ENCODE data around the gene ZSWIM4. TPM values are rescaled to one million over a fixed set of nuclear protein-coding genes. Genes with fewer than 3 reads are reported as not detected.
A peak's percentile ranks its signal among the peaks of the same experiment; 100 is the strongest.
"Not testable (repeated sequence)": the region's sequence is repeated elsewhere in the genome, so short reads cannot be mapped to it uniquely, and the experiment has no call there.

Gene ZSWIM4
- total RNA-seq, 2 donors from 2014 or later, result 4.2 to 5.3 TPM

- Mint-ChIP-seq H3K27me3 (no peaks in the 10 kb centered on the region), H3K36me3 (ENCODE audit: low read depth) (peaks cover 2% of the 10 kb centered on the region), H3K4me1 (peaks cover 34% of the 10 kb centered on the region), H3K4me3 (peak overlapping the region; percentile 91), H3K27ac (peak overlapping the region; percentile 100)
- ATAC-seq (peak; percentile 32), DNase-seq (peak; percentile 76 to 83 (median 79))
- no peaks in the 10 kb centered on the region for H3K9me3 ChIP-seq (ENCODE audit: control insufficient read depth, low read length, poor library complexity, severe bottlenecking)
Measured at GRCh38 chr19:13847407-13848339, 52.4 kb downstream of the ZSWIM4 start.

- H3K36me3 Mint-ChIP-seq (ENCODE audit: low read depth), result peaks cover 2% of the 10 kb centered on the region
- peak overlapping the region; percentile 100 for H3K27ac Mint-ChIP-seq
- peaks cover 31% of the 10 kb centered on the region for H3K4me1 Mint-ChIP-seq
- ATAC-seq, result no peak
- H3K9me3 ChIP-seq (ENCODE audit: control insufficient read depth, low read length, poor library complexity, severe bottlenecking), result no peaks in the 10 kb centered on the region
- H3K27me3 Mint-ChIP-seq, result no peaks in the 10 kb centered on the region
- no peak for DNase-seq
- H3K4me3 Mint-ChIP-seq, result peak overlapping the region; percentile 91
Measured at GRCh38 chr19:13848340-13848677, 53.1 kb downstream of the ZSWIM4 start.

- peak overlapping the region; percentile 100 for H3K27ac Mint-ChIP-seq
- ATAC-seq (no peak), DNase-seq (no peak)
- H3K36me3 Mint-ChIP-seq (ENCODE audit: low read depth), result peaks cover 2% of the 10 kb centered on the region
- peak overlapping the region; percentile 91 for H3K4me3 Mint-ChIP-seq
- H3K9me3 ChIP-seq (ENCODE audit: control insufficient read depth, low read length, poor library complexity, severe bottlenecking), result no peaks in the 10 kb centered on the region
- H3K4me1 Mint-ChIP-seq, result peaks cover 27% of the 10 kb centered on the region
- H3K27me3 Mint-ChIP-seq, result no peaks in the 10 kb centered on the region
Measured at GRCh38 chr19:13848798-13849676, 53.8 kb downstream of the ZSWIM4 start.

- H3K27ac Mint-ChIP-seq, result peak overlapping the region; percentile 100
- H3K4me3 Mint-ChIP-seq, result peak overlapping the region; percentile 80
- peaks cover 2% of the 10 kb centered on the region for H3K36me3 Mint-ChIP-seq (ENCODE audit: low read depth)
- peaks cover 22% of the 10 kb centered on the region for H3K4me1 Mint-ChIP-seq
- ATAC-seq (no peak), DNase-seq (peak; percentile 62 to 71 (median 62))
- H3K27me3 Mint-ChIP-seq, result no peaks in the 10 kb centered on the region
- no peaks in the 10 kb centered on the region for H3K9me3 ChIP-seq (ENCODE audit: control insufficient read depth, low read length, poor library complexity, severe bottlenecking)
Measured at GRCh38 chr19:13849991-13850909, 55.0 kb downstream of the ZSWIM4 start.

- H3K27me3 Mint-ChIP-seq, result no peaks in the 10 kb centered on the region
- peaks cover 15% of the 10 kb centered on the region for H3K4me1 Mint-ChIP-seq
- H3K9me3 ChIP-seq (ENCODE audit: control insufficient read depth, low read length, poor library complexity, severe bottlenecking), result no peaks in the 10 kb centered on the region
- peak overlapping the region; percentile 80 for H3K4me3 Mint-ChIP-seq
- H3K27ac Mint-ChIP-seq, result peak overlapping the region; percentile 100
- ATAC-seq, result no peak
- DNase-seq, result peak; percentile 36 to 71 (median 54)
- no peaks in the 10 kb centered on the region for H3K36me3 Mint-ChIP-seq (ENCODE audit: low read depth)
Measured at GRCh38 chr19:13850910-13851733, 55.9 kb downstream of the ZSWIM4 start.

GRCh38 chr19:13851734-13852114, 56.5 kb downstream of the ZSWIM4 start:
- not testable (repeated sequence) for H3K4me1 Mint-ChIP-seq; DNase-seq; H3K36me3 Mint-ChIP-seq (ENCODE audit: low read depth); H3K9me3 ChIP-seq (ENCODE audit: control insufficient read depth, low read length, poor library complexity, severe bottlenecking); ATAC-seq; H3K4me3 Mint-ChIP-seq; H3K27me3 Mint-ChIP-seq
- peak overlapping the region; percentile 100 for H3K27ac Mint-ChIP-seq

- H3K27me3 Mint-ChIP-seq; ATAC-seq; H3K36me3 Mint-ChIP-seq (ENCODE audit: low read depth); H3K4me1 Mint-ChIP-seq; H3K4me3 Mint-ChIP-seq; H3K9me3 ChIP-seq (ENCODE audit: control insufficient read depth, low read length, poor library complexity, severe bottlenecking); DNase-seq: not testable (repeated sequence)
- peak overlapping the region; percentile 100 for H3K27ac Mint-ChIP-seq
Measured at GRCh38 chr19:13852171-13852707, 57.0 kb downstream of the ZSWIM4 start.

GRCh38 chr19:13856497-13856896, 61.3 kb downstream of the ZSWIM4 start:
- DNase-seq (no peak), ATAC-seq (no peak)
- H3K9me3 ChIP-seq (ENCODE audit: control insufficient read depth, low read length, poor library complexity, severe bottlenecking), result no peaks in the 10 kb centered on the region
- Mint-ChIP-seq H3K4me3 (no peak overlapping the region), H3K27me3 (no peaks in the 10 kb centered on the region), H3K27ac (no peak overlapping the region), H3K36me3 (ENCODE audit: low read depth) (no peaks in the 10 kb centered on the region), H3K4me1 (peaks cover 11% of the 10 kb centered on the region)

- Mint-ChIP-seq H3K36me3 (ENCODE audit: low read depth) (peaks cover 2% of the 10 kb centered on the region), H3K4me3 (peak overlapping the region; percentile 52), H3K27me3 (peaks cover 9% of the 10 kb centered on the region), H3K27ac (peak overlapping the region; percentile 99), H3K4me1 (peaks cover 29% of the 10 kb centered on the region)
- no peaks in the 10 kb centered on the region for H3K9me3 ChIP-seq (ENCODE audit: control insufficient read depth, low read length, poor library complexity, severe bottlenecking)
- no peak for ATAC-seq
- DNase-seq, result no peak
Measured at GRCh38 chr19:13859361-13859880, 64.2 kb downstream of the ZSWIM4 start.

GRCh38 chr19:13860679-13861391, 65.6 kb downstream of the ZSWIM4 start:
- Mint-ChIP-seq H3K36me3 (ENCODE audit: low read depth) (peaks cover 4% of the 10 kb centered on the region), H3K27me3 (peaks cover 13% of the 10 kb centered on the region), H3K4me3 (peak overlapping the region; percentile 97), H3K4me1 (peaks cover 31% of the 10 kb centered on the region), H3K27ac (peak overlapping the region; percentile 99)
- ATAC-seq, result no peak
- no peaks in the 10 kb centered on the region for H3K9me3 ChIP-seq (ENCODE audit: control insufficient read depth, low read length, poor library complexity, severe bottlenecking)
- DNase-seq, result no peak

- H3K9me3 ChIP-seq (ENCODE audit: control insufficient read depth, low read length, poor library complexity, severe bottlenecking), result no peaks in the 10 kb centered on the region
- H3K27me3 Mint-ChIP-seq, result peaks cover 16% of the 10 kb centered on the region
- H3K27ac Mint-ChIP-seq, result peak overlapping the region; percentile 99
- H3K36me3 Mint-ChIP-seq (ENCODE audit: low read depth), result peaks cover 5% of the 10 kb centered on the region
- H3K4me1 Mint-ChIP-seq, result peaks cover 34% of the 10 kb centered on the region
- peak in 1 of 3 donors; percentile 49 for DNase-seq
- ATAC-seq, result peak; percentile 32
- peak overlapping the region; percentile 97 for H3K4me3 Mint-ChIP-seq
Measured at GRCh38 chr19:13861392-13861713, 66.1 kb downstream of the ZSWIM4 start.
